Mucosa of stomach (tissue), 1 donor: Measurements from ENCODE around the gene HAUS6.
"Not testable (repeated sequence)": the region's sequence is repeated elsewhere in the genome, so short reads cannot be mapped to it uniquely, and the experiment has no call there.

Experiments
- H3K27me3 ChIP-seq: one replicate; pipeline ENCODE4 v1.7.0; 2013; ENCODE audit warnings: mild to moderate bottlenecking, low read length; ENCODE audit not compliant: control insufficient read depth, insufficient read depth
- H3K36me3 ChIP-seq: one replicate; pipeline ENCODE4 v1.7.0; 2013; ENCODE audit warnings: low read length; ENCODE audit not compliant: control insufficient read depth, insufficient read depth
- H3K4me1 ChIP-seq: one replicate; pipeline ENCODE4 v1.7.0; 2013; ENCODE audit warnings: mild to moderate bottlenecking, low read length; ENCODE audit not compliant: control insufficient read depth, insufficient read depth
- H3K4me3 ChIP-seq: one replicate; pipeline ENCODE4 v1.7.0; 2013; ENCODE audit warnings: low read length
- H3K9ac ChIP-seq: one replicate; pipeline ENCODE4 v1.7.0; 2013; ENCODE audit warnings: mild to moderate bottlenecking, low read length, moderate library complexity
- H3K9me3 ChIP-seq: one replicate; pipeline ENCODE4 v1.7.0; 2013; ENCODE audit warnings: mild to moderate bottlenecking, low read length, moderate library complexity; ENCODE audit not compliant: control insufficient read depth
- donor health status: Pancreatic carcinoma.

Gene HAUS6, protein sequence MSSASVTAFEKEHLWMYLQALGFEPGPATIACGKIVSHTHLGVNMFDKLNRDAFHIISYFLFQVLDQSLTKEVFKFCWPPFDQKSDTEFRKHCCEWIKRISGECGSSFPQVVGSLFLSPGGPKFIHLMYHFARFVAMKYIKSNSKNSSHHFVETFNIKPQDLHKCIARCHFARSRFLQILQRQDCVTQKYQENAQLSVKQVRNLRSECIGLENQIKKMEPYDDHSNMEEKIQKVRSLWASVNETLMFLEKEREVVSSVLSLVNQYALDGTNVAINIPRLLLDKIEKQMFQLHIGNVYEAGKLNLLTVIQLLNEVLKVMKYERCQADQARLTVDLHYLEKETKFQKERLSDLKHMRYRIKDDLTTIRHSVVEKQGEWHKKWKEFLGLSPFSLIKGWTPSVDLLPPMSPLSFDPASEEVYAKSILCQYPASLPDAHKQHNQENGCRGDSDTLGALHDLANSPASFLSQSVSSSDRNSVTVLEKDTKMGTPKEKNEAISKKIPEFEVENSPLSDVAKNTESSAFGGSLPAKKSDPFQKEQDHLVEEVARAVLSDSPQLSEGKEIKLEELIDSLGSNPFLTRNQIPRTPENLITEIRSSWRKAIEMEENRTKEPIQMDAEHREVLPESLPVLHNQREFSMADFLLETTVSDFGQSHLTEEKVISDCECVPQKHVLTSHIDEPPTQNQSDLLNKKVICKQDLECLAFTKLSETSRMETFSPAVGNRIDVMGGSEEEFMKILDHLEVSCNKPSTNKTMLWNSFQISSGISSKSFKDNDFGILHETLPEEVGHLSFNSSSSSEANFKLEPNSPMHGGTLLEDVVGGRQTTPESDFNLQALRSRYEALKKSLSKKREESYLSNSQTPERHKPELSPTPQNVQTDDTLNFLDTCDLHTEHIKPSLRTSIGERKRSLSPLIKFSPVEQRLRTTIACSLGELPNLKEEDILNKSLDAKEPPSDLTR

DNA sequence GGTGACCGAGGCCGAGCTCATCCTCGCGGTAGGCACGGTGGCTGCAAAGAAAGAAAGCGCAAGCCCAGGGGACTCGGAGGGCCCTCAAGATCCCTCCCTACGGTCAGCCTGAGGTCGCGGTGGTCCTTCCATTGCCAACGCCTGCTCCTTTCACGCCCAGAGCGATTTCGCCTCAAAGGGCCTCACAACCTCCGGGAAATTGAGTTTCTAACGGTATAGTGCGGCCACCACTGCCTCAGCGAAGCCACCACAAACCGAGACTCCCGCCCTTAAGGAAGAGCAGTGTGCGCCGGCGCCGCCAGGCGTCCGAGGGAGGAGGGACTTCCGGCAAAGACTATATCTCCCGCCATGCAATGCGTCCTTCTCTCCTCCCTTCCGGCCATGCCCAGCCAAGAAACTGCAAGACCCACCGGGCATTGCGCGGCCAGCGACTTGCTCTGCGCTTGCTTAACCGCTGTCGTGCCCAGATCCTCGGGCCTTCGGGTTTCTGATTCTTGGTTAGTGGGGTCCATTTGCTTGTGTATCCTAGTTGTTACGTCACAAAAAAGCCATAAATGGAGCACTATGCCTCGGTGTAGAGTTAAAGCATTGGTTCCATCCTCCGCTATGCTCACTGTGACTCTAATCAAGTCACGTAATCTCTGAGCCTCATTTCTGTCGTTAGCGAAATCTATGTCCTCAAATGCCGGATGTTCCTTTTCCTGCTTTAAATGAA, at the start of gene HAUS6:
Gene HAUS6, minus strand, starts transcription at position 274 of the 715 bp plus-strand sequence. Its CDS starts 253 bp downstream, at position 21.
- Histone ChIP-seq H3K27me3 (no peaks in the 10 kb centered on the region), H3K4me1 (no peaks in the 10 kb centered on the region), H3K36me3 (no peaks in the 10 kb centered on the region), H3K4me3 (peak within 1 kb of the TSS; percentile 48), H3K9ac (peak within 1 kb of the TSS; percentile 75), H3K9me3 (no peaks in the 10 kb centered on the region)

DNA sequence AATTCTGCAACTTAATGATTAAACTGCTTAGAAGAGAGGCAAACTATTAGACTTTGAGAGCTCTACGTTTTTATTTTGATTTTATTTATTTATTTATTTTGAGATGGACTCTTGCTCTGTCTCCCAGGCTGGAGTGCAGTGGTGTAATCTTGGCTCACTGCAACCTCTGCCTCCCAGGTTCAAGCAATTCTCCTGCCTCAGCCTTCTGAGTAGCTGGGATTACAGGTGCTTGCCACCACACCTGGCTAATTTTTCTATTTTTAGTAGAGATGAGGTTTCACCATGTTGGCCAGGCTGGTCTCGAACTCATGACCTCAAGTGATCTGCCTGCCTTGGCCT, 49.4 kb upstream of the HAUS6 start:
- H3K27me3 ChIP-seq, H3K36me3 ChIP-seq, H3K4me1 ChIP-seq, H3K9ac ChIP-seq, H3K9me3 ChIP-seq, H3K4me3 ChIP-seq: not testable (repeated sequence)

DNA sequence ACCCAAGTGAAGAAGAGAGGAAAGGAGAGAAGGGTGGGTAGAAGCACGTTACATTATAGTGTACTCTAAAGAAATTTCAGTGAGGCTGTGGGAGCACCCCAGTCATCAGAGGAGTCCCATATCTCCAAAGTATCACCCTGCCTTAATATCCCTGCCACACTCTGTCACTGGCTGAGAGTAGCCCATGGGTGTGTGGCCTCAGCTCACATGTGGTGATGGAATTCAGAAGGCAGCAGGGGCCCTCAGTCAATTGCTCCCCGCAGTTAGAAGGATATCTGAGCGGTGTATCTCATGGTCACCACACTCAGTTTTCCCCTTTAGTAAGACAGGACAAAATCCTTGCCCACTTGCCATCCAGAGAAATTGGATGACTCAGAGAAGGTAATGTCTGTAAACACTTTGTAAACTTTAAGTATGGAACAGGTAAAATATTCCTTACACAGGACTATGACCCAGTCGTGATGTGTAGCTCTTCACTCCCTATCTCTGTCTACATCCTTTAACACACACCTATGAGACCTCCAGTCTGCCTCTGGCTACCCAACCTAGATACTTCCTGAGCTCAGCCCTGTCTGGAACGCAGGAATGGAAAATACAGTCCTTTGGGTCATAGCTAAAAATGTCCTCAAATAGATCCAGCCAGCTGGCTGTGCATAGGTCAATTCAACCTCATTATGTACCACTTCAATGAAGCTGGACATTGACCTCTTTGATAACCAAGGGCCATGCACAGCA, 48.9 kb upstream of the HAUS6 start:
- no peak overlapping the region for H3K4me3 ChIP-seq
- no peaks in the 10 kb centered on the region for H3K27me3 ChIP-seq
- no peaks in the 10 kb centered on the region for H3K36me3 ChIP-seq
- H3K4me1 ChIP-seq = peaks cover 10% of the 10 kb centered on the region
- H3K9me3 ChIP-seq = no peaks in the 10 kb centered on the region
- no peak overlapping the region for H3K9ac ChIP-seq

DNA sequence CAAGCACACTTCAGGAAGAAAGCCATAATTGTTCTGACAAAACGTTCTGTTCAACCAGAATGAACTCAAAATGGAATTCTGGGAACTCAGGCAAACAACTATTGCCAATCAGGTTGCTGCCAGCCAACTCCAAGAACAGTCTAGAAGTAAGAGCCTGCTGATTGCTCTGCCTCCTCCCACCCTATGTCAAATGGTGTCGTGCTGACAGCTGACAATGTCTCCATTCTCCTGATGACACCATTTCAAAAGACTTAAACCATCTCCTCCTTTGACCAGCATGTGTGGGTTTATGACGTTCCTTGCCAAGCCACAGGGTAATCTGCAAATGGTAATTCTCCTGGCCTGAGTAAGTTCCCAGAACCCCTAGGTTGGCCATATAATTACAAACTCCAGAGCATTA, 46.5 kb upstream of the HAUS6 start:
- Histone ChIP-seq H3K4me3 (no peak overlapping the region), H3K27me3 (no peaks in the 10 kb centered on the region), H3K9me3 (no peaks in the 10 kb centered on the region), H3K36me3 (no peaks in the 10 kb centered on the region), H3K4me1 (peaks cover 6% of the 10 kb centered on the region), H3K9ac (no peak overlapping the region)

DNA sequence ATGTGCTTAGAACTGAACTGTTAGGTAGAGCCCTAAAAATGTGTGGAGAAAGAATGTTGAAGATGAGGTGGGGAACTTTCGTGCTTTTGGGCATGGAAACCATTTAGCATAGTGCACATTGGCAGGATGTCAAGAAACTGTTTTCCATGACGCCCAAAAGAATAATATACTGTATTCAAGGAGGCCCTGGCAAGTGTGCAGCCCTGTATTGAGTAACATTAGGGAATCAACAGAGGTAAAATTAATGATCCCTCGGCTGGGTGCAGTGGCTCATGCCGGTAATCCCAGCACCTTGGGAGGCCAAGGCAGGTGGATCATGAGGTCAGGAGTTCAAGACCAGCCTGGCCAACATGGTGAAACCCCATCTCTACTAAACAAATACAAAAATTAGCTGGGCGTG, 45.5 kb upstream of the HAUS6 start:
- Histone ChIP-seq H3K4me1 (peaks cover 6% of the 10 kb centered on the region), H3K36me3 (no peaks in the 10 kb centered on the region), H3K4me3 (no peak overlapping the region), H3K27me3 (no peaks in the 10 kb centered on the region), H3K9me3 (no peaks in the 10 kb centered on the region), H3K9ac (no peak overlapping the region)

DNA sequence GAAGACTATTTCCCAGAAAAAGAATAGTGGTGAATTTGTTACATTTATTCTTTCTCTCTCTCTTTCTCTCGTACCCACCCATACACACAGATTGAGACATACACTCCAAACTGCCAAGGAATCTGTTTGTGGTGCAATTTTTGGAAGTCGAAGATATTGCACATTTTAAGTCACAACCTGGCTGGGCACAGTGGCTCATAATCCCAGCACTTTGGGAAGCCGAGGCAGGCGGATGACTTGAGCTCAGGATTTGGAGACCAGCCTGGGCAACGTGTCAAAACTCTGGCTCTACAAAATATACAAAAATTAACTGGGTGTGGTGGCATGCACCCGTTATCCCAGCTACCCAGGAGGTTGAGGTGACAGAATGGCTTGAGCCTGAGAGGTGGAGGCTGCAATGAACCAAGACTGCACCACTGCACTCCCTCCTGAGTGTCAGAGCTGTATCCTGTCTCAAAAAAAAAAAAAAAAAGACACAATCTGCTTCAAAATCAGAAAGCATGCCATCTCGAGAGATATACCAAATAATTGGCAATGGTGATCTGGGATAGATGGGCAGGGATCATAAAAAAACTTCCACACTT, 43.8 kb upstream of the HAUS6 start:
- no peaks in the 10 kb centered on the region for H3K36me3 ChIP-seq
- H3K27me3 ChIP-seq = no peaks in the 10 kb centered on the region
- H3K9me3 ChIP-seq = no peaks in the 10 kb centered on the region
- no peak overlapping the region for H3K4me3 ChIP-seq
- no peak overlapping the region for H3K9ac ChIP-seq
- peaks cover 1% of the 10 kb centered on the region for H3K4me1 ChIP-seq

DNA sequence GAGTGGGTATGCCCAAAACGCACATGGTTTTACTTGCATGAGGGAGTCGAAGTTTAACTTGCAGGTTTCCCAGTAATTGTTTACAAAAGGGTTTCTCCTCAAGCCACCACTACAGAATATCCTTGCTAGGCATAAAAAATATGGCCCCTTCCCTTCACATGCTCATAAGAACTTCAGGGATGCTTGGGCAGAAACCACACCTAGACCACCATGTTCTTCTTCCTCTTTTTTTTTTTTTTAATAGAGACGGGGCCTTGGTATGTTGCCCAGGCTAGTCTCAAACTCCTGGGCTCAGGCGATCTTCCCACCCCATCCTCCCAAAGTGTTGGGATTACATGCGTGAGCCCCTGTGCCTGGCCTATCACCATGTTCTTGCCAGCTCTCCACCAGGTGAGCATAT, 43.2 kb upstream of the HAUS6 start:
- Histone ChIP-seq H3K27me3 (no peaks in the 10 kb centered on the region), H3K4me3 (no peak overlapping the region), H3K9me3 (no peaks in the 10 kb centered on the region), H3K36me3 (no peaks in the 10 kb centered on the region), H3K9ac (no peak overlapping the region), H3K4me1 (no peaks in the 10 kb centered on the region)

DNA sequence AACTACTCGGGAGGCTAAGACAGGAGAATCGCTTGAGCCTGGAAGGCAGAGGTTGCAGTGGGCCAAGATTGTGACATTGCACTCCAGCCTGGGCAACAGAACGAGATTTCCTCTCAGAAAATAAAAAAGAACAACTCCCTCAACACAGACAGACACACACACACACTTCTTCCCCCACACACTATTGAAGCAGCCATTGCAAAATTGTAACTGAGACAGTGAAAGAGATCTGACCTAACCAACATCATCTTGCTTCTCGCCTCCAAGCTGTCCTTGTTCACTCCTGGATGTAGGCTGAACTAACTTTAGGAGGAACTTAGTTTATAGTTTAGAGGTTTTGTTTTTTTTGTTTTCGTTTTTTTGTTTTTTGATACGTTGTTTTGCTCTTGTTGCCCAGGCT, 37.6 kb upstream of the HAUS6 start:
- Histone ChIP-seq H3K4me1 (peaks cover 10% of the 10 kb centered on the region), H3K9ac (no peak overlapping the region), H3K27me3 (no peaks in the 10 kb centered on the region), H3K9me3 (no peaks in the 10 kb centered on the region), H3K36me3 (no peaks in the 10 kb centered on the region), H3K4me3 (no peak overlapping the region)

DNA sequence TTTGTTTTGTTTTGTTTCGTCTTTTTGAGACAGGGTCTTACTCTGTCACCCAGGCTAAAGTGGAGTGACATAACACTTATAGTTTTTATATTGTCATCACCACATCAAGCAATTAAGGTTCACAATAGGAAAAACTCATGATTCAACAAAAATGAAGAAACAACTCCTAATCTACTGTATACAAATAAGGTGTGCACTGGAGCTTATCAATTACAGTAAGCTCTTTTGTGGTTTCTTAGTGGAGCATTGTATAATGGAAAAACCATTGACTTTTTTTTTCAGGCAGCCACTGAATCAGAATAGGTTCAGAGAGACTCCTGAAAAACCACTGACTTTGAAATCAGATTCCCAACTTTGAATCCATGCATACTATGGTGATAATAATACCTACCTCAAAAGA, 35.4 kb upstream of the HAUS6 start:
- H3K9me3 ChIP-seq = no peaks in the 10 kb centered on the region
- H3K4me1 ChIP-seq = peaks cover 10% of the 10 kb centered on the region
- no peaks in the 10 kb centered on the region for H3K27me3 ChIP-seq

DNA sequence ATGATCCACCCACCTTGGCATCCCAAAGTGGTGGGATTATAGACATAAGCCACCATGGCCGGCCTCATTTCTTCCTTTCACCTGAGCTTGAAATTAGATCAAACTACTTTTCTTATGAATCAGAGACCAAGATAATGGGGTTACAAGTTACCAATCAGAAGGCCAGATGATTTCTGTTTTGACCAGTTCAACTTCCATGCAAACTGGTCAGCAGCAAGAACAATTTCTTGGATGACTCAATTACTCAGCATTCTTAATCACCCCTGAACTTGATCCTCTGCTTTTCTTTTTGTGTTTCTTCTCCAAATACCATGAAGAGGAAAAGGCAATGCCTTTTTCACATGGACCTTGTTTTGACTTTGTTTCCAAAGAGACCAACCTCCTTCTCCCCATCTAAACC, 34.6 kb upstream of the HAUS6 start:
- H3K36me3 ChIP-seq = no peaks in the 10 kb centered on the region
- H3K27me3 ChIP-seq = no peaks in the 10 kb centered on the region
- H3K4me3 ChIP-seq = no peak overlapping the region
- H3K4me1 ChIP-seq = peaks cover 10% of the 10 kb centered on the region
- H3K9me3 ChIP-seq = no peaks in the 10 kb centered on the region
- no peak overlapping the region for H3K9ac ChIP-seq

More for the DNA sequence above, 35.4 kb upstream of the HAUS6 start:
- Histone ChIP-seq H3K9ac (no peak overlapping the region), H3K36me3 (no peaks in the 10 kb centered on the region), H3K4me3 (no peak overlapping the region)

DNA sequence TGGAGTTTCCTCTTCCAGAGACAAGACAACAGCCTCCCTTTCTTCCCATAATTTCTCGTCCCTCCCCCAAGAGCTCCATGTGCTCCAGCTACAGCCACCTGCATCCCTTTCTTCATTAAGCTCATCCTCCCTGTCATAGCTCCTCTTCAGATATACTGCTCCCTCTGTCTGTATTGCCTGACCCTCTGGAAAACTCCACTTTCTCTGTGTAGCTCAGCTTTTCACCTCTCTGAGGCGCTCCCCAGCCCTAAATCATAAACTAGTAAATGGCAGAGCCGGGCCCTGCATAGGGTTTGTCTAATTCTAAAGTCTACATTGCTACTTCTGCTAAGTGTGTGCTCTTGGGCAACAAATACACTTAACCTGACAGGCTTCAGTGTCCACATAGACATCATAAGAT, 33.4 kb upstream of the HAUS6 start:
- Histone ChIP-seq H3K9me3 (no peaks in the 10 kb centered on the region), H3K36me3 (no peaks in the 10 kb centered on the region), H3K9ac (no peak overlapping the region), H3K4me3 (no peak overlapping the region), H3K4me1 (peaks cover 10% of the 10 kb centered on the region), H3K27me3 (no peaks in the 10 kb centered on the region)
